Measurements from ENCODE around the gene PRRC1.
A peak's percentile ranks its signal among the peaks of the same experiment; 100 is the strongest.
"Not testable (repeated sequence)": the region's sequence is repeated elsewhere in the genome, so short reads cannot be mapped to it uniquely, and the experiment has no call there.

The PRRC1 gene

DNA sequence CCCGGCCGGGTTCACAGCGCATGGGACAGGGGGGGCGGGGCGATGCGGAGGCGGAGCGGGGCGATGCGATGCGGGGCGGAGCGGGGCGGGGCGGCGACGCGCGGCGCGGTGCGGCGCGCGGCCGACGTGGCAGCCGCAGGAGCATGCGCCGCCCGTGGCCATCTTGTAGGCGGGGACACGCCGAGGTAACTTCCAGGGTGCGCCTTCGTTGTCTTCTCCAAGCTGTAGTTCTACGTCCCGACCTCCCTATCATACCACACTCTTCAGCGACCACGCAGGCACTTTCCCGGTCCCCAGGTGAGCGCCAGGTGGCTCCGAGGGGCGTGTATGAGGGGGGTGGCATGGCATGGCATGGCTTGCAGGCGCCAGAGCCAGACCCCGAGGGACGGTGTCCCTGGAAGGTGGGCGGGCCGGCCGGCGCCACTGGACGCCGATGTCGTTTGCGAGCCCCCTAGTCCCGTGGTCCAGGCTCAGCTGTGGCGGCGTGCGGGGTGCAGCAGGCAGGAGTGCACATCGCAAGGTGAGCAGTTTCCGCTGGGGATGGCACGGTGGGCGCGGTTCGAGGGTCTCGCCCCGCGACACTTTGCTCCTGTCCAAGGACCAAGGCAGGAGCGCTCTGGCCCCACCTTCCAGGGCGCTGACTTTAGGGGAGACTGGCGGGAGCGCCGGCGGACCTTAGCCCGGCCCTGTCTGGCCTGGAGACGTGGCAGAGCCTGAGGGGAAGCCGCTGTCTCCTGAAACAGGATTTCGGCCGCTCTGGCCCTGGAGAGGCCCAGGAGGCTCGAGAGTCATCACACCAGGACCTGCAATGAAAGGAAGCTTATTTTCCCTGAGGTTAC, at the start of gene PRRC1:
Gene PRRC1, plus strand, starts transcription at position 161 of the 839 bp plus-strand sequence. CDS start 5,840 bp downstream, outside the sequence.
- DNase-seq, result peak; percentile 82

DNA sequence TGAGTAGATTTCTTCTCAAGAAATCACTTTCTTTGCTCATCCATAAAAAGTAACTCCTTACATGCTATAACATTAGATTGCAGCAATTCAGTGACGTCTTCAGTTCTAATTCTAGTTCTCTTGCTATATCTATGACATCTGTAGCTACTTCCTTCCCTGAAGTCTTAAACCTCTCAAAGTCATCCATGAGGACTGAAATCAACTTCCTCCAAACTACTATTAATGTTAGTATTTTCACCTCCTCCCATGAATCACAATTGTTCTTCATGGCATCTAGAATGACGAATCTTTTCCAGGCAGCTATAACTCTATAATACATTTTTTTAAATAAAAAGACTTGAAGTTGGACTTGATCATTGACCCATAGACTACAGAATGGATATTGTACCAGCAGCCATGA, 46.2 kb upstream of the PRRC1 start:
- no peak for DNase-seq

DNA sequence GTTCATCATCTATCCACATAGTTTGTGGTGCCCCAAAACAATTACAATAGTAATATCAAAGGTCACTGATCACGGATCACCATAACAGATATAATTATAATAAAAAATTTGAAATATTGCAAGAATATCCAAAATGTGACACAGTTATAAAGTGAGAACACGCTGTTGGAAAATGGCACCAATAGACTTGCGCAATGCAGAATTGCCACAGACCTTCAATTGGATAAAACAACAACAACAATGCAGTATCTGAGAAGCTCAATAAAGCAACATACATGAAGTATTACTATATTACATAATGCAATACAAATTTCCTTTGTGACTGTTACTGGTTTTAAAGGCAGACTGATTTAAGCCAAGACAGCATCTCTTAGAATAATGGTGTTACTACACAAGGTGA, 44.7 kb upstream of the PRRC1 start:
- no peak for DNase-seq

DNA sequence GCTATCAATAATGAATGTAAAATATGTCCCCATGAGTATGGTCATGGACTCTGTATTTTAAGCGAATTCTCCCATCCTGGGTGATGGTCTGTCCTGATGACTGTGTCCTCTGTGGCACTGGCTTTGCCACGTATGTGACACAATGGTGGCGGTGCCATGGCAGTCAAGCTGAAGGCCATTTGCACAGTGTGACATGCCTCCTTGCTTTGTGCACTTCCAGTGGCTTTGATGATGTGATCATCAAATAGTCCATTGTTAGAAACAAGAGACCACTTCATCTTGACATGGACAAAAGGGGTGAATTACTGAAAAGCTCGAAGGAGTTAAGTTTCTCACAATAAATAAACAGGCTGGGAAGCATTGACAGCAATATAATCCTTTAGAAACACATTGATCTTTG, 31.0 kb upstream of the PRRC1 start:
- no peak for DNase-seq

DNA sequence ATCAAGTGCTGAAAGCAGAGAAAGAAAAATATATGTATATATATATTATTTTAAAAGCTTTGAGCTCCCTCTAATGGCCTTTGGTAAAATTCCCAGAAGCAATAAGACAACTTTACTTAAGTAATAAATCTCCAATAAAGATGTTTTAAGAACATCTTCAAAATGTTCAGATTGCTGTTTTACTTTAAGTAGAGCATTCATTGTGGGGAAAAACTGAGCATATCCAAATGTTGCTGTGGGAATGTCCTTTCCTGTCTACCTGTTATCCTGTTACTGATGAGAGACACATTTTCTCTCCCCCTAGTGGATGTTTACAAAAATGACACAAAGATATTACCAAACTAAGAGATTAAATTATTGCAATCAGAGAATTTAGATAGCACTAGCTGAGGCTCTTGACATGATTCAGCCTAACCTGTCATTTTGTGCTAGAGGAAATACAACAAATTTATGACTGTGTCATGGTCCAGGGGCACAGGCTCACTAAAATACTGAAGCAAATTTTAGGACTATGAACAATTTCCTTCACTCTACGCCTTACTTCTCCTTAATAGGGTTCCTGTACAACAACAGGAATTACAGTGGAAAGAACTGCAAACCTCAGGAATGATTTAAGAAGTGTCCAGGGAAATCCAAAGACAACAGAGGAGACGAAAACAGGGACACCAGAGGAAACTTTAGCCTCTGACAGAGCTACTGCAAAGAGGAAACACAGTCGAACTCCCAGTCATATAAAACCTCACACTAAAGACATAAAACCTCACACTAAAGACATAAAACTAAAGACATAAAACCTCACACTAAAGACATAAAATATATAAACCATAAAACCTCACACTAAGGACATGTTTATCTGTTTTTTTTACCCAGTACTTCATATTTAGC, 24.3 kb upstream of the PRRC1 start:
- peak; percentile 42 for DNase-seq

DNA sequence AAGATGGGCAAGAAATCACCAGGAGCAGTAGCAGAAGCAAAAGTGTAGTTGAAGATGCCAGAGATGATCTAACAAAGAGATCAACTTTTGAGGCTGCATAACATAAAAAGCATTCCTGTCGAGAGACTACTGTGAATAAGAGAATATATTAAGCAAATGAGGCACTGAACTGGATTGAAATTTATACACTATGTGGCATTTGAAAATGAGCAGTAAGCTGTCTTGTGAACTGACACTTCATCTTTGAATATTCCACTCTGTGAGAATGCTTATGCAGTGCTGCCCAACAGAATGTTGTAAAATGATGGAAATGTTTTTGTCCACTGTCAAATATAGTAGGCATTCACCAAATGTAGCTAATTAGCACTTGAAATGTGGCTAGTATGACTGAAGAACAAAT, 18.9 kb upstream of the PRRC1 start:
- DNase-seq, result no peak

DNA sequence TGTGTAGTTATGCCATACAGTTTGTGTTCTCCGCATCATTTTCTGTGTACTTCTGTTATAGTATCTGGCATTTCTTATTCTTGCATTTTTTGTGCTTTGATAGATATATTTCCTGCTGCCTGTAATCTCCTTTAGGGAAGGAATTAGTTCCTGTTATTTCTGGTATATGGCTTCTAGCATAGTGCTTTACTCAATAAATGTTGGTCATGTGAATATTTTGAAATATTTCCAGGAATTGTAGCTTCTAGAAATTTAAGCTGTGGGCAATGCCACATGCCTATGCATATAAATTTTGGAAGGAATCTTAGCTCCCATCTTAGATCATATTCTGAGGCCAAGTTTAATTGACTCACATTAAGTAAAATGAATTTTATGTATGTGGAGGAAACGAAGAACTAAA, 11.5 kb upstream of the PRRC1 start:
- no peak for DNase-seq

DNA sequence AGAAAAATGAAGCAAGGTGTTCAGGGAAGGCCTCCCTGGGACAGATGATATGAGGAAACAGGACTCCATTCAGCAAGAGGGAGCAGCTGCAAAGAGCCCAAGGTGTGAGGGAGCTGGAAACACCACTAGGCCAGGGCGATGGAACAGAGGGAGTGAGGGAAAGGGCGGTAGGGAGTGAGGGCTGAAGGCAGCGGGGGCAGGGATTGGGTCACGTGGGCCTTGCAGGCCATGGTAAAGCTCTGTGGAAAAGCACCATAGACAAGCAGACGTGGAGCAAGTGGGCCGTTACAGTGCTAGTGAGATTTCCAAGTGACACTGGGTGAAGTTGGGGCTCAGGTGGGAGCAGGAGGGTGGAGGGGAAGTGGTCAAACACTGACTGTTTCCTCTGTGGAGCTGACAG, 10.8 kb upstream of the PRRC1 start:
- DNase-seq, result no peak

DNA sequence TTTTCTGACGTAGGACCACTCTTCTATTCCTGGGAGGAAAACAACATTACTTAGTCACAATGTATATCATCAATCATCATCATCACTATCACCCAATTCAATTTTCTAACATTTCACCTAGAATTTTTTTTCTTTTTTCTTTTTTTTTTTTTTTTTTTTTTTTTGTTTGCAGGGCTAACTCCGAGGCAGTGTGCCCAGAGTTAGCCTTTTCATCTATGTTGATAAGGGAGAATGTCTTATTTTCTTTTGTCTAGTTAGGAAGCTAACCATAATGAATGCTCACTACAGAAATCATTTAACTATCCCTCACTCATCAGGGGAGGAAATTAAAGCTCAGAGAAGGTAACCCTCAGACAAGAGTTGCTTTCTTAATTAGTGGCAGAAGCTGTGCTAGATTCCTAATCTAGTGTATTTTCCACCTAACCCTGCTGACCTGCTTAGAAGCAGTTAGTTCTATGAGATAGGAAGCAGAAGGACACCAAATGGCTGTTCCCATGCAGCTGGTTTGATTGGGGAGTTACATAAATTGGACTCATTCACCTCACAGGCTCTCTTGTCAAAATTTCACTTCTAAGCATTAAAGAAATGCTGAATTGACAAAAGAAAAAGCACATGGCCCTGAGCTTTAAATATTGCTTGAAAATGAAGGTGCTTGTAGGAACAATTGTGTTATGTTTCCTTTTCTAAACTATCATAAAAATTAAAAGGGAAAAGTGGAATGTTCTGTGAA, 8.6 kb upstream of the PRRC1 start:
- no peak for DNase-seq

DNA sequence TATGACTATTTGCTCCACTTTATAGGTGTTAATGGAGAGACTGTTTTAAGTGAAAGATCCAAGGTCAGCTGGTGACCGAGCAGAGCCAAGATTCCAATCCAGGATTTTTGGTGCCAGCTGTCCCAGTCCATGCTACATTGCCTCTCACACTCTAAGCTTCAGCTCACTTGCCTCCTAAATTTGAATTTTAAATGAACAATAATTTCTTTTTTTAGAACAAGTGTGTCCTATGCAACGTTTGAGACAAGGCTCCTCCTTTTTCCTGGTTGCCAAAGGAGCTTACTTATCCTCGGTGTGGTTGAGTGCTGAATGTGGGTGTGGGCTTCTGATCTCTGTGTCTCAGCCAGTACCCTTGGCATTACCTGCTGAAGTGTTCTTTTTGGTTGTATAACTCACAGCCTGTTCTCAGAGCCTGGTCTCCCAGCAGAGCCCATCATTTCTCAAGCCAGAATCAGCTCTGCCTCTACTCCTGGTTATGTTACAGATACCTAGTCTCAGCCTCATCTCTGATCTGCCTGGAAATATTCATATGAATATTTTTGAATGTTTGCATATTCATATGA, 4.0 kb upstream of the PRRC1 start:
- no peak for DNase-seq

DNA sequence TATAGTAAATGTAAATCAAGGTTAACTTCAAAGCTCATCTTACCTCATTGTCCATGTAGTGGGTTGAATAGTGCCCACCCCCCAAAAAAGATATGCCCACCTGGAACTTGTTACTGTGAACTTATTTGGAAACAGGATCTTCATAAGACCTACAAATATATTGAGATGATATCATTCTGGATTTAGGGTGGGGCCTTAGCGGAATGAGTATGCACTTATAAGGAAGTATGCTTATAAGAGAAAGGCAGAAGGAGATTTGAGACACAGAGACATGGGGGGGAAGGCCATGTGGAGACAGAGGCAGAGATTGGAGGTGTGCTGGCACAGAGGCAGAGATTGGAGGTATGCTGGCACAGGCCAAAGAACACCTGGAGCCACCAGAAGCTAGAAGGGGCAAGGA, 2.6 kb upstream of the PRRC1 start:
- DNase-seq, result no peak

DNA sequence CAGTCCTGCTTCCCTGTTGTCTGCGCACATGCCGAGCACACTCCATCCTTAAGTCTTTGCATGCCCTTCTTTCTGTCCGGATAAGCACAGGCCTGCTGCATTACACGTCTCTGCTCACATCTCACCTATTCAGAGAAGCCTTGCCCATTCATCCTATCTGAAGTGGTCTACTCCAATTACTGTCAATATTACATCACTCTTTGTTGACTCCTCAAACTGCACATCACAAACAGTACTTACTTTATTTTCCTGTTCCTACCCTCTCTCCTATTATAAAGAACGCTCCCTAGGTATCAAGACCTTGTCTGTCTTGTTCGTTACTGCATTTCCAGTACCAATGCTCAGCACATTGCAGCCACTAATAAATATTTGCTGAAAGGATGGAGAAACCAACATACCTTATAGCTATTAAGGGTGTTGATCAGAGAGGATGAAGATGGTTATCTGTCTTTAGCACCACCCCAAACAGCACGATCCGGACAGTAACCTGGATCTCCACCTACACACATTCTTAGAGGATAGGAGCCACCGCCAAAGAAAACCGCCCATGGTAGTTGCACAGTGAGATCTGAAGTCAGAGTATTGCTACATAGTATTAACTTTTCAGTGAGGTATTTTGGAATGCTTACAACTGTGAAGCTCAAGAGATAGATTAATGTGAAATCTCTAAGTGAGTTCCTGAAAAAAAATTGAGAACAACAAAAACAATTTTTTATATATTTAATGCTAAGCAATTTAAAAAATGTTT, 1.6 kb upstream of the PRRC1 start:
- DNase-seq, result no peak

DNA sequence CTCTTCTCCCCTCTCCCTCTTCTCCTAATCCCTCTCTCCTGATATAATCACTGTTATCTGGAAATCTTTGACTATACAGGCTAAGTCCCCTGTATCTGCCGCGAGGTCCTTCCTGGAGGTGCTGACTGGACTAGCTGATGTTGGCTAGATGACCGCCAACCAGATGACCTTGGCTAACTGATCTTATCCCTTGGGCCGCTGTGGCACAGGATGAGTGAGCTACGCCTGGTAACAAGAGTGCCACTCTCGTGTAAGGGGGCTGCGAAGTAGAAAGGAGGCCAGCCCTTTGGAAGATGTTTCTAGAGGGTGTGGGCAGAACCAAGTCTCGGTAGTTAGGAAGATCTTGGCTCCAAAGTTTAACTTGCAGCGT, 345 bp upstream of the PRRC1 start:
- DNase-seq, result no peak

DNA sequence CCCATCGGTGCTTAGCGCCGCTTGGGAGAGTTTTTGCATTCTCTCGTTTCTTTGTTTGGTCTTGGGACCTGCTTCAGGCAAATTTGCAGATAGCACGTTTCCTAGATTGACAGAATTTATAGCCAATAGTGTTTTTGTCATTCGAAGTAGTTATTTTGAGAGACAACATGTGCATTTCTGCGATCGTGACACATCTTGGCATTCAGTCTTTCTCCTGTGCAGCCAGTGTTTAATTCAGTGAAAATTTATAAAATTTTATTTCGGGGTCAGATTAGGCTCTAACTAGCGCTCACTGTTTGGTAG, 830 bp downstream of the PRRC1 start:
- DNase-seq, result peak; percentile 44

DNA sequence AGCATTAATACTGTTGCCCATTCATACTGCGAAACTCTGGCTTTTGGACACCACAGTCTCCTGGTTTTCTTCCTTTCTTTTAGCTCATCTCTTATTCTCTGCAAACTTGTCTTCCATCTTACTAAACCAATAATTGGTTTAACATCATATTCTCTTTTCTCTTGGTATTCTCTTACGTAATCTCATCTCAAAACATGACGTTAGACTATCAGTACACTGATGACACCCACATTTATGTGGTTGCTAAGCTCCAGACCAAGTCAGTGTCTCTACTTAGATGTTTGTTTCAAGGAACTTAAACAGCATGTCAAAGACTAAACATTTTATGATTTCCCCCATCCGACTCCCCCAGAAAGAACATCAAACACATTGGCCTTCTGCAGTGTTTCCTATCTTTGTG, 2.1 kb downstream of the PRRC1 start:
- DNase-seq, result no peak

DNA sequence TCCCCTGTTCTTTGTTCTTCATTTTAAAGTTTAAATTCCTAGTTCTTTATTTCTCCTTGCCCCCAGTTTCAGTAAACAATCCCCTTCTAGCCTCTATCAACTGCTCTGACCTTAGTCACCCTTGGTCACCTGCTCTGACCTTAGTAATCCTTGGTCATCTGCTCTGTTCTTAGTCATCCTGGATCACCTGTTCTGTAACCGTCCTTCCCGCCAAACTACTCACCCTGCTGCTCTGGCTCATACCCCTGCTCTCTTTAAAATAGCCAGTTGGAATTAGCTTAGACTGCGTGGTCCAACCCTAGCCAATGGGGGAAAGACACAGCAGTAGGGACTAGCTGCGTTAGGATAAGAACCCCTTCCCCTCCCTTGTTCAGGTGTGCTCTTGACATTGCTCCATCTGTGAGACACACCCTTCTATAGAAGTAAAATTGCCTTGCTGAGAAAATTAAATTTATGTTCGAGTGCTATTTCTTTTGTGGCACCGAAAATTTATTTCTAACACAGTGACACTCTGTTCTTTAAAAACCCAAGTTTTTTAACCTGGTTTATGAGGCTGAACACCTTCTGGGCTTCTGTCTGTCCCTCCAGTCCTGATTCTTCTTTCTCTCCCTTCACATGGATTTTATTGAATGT, 3.8 kb downstream of the PRRC1 start:
- DNase-seq, result no peak

DNA sequence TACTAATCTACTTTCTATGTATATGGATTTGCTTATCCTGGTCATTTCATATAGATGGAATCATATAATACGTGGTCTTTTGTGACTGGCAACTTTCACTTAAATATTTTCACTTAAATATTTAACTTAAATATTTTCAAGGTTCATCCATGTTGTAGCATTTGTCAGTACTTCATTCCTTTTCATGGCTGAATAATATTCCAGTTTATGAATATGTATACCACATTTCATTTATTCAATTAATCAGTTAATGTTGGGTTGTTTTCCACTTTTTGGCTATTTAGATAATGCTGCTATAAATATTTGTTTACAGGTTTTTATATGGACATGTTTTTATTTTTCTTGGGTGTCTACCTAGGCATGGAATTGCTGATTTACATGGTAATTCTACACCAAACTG, 7.7 kb downstream of the PRRC1 start:
- DNase-seq, result no peak

DNA sequence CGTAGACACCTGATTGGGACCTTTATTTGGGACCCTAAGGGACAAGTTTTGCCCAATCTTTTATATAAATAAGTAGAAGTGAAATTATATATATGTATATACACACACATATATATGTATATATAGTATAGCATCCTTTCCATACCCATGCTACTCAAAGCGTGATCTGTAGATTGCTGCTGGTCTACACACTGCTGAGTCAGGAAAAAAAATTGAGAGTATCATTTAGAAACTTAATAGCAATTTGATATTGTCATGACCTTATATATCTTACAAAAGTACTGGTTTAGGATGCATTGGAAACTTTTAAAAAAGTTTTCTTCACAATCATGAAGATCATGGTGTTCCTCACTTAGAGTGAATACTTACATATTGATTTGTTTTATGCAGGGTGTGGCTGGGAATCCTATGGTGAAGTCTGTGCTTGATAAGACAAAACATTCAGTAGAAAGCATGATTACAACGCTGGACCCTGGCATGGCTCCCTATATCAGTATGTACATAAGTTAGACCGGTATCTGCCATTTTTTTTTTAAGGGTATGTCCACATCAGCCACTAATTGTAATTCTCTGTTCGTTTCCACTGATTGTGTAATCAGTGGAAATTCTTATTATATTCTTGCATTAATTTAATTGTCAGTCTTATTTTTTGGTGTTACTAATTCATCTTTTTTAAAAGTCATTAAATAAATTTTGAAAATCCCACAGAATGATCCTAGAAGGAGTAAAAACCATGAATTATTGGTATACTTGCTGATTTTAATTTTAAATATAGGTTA, 12.7 kb downstream of the PRRC1 start:
- DNase-seq, result no peak

DNA sequence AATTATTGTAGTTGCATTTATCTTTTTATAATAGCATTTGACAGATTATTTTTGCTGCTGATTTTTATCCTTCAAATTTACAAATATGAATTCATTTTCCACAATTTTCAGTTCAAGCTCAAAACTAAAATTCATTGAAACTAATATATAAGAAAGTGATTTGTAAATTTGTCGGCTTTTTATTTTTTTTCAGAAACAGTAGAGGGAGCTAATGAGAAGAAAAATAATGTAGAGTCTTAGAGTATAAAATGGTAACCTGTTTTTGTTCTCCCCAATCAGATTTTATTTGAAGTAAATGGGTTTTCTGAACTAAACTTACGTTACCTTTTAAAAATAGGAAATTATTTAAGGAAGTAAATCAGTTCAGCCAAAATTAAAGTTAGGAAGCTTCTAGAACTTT, 19.2 kb downstream of the PRRC1 start:
- DNase-seq, result peak; percentile 4

DNA sequence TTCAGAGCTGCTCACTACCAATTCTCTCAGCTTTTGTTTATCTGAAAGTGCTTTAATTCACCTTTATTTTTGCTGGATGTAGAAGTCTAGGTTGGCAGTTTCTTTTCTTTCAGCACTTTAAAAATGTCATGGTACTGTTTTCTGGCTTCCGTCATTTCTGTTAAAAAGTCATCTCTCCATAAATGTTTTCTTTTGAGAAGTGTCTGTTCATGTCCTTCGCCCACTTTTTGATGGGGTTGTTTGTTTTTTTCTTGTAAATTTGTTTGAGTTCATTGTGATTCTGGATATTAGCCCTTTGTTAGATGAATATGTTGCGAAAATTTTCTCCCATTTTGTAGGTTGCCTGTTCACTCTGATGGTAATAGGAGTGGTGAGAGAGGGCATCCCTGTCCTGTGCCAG, 23.1 kb downstream of the PRRC1 start:
- not testable (repeated sequence) for DNase-seq

DNA sequence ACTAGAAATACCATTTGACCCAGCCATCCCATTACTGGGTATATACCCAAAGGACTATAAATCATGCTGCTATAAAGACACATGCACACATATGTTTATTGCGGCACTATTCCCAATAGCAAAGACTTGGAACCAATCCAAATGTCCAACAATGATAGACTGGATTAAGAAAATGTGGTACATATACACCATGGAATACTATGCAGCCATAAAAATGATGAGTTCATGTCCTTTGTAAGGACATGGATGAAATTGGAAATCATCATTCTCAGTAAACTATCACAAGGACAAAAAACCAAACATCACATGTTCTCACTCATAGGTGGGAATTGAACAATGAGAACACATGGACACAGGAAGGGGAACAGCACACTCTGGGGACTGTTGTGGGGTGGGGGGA, 27.8 kb downstream of the PRRC1 start:
- not testable (repeated sequence) for DNase-seq

Data from CD4-positive, alpha-beta T cell treated with Interleukin-21 for 1 hour (primary cell).